GM21576 (cell line): ENCODE data around the gene CER1.

Source experiments
- ATAC-seq: cut with Tn5 transposase; IDR thresholded peaks from one replicate; pipeline ENCODE4 v1.9.1; 2021; ENCODE audit warnings: mild to moderate bottlenecking, moderate library complexity; ENCODE audit not compliant: unreplicated experiment

Gene CER1, protein sequence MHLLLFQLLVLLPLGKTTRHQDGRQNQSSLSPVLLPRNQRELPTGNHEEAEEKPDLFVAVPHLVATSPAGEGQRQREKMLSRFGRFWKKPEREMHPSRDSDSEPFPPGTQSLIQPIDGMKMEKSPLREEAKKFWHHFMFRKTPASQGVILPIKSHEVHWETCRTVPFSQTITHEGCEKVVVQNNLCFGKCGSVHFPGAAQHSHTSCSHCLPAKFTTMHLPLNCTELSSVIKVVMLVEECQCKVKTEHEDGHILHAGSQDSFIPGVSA

DNA sequence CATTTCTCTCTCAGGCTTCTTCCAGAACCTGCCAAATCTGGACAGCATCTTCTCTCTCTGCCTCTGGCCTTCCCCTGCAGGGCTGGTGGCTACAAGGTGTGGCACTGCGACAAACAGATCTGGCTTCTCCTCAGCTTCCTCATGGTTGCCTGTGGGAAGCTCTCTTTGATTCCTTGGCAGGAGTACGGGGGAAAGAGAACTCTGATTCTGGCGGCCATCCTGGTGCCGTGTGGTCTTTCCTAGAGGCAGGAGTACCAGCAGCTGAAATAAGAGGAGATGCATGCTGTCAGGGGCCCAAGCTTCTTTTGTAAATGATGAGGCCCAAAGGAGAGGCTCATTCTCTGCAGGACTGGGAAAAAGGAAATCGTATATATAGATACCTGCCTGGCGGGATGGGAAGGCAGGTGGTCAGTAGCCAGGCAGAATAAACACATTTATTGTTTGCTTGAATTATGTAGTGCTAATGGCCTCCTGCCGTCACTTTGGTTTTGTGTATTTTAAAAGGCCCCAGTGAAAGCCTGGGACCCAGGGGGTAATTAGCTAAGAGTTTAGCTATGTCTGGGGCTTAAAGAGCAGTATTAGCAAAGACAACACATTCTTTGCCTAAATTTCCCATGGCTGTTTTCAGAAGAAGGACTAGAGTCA is at the start of gene CER1:
Gene CER1, minus strand, starts transcription at position 343 of the 645 bp plus-strand sequence. Its CDS starts 61 bp downstream, at position 282.
- ATAC-seq: no peak

DNA sequence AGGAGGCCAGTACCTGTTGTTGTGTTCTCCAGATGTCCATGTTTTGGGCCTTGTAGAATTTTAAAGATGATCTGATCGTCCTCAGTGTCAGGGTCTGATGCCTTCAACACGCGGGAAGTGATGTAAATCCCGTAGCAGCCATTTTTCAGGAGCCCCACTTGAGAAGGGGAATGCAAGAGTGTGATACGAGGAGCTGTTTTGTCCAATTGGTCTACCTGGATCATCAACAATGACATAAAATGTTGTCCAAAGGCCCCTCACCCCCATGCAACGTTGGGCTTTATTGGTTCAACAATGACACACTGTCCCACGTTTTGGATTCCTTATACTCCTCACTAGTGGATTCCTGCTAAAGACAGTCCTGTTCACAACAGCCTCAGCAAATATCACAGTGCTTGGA is 48.1 kb upstream of the CER1 start:
- ATAC-seq: no peak

DNA sequence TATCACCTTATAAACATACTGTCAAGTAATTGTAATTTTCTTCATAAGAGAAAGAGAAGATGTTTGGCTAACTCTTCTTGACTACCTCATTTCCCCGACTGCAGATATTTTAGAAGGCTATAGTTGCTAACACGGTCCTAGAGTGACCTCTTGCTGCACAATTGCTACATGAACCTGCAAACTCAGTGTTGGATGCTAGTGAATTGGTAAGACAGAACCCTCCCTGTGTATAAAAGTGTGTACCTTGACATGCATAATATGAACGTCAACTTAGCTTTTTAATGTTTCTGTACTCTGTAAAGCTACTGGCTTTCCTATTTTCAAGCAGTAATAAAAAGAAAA is 46.7 kb upstream of the CER1 start:
- peak; percentile 62 for ATAC-seq

DNA sequence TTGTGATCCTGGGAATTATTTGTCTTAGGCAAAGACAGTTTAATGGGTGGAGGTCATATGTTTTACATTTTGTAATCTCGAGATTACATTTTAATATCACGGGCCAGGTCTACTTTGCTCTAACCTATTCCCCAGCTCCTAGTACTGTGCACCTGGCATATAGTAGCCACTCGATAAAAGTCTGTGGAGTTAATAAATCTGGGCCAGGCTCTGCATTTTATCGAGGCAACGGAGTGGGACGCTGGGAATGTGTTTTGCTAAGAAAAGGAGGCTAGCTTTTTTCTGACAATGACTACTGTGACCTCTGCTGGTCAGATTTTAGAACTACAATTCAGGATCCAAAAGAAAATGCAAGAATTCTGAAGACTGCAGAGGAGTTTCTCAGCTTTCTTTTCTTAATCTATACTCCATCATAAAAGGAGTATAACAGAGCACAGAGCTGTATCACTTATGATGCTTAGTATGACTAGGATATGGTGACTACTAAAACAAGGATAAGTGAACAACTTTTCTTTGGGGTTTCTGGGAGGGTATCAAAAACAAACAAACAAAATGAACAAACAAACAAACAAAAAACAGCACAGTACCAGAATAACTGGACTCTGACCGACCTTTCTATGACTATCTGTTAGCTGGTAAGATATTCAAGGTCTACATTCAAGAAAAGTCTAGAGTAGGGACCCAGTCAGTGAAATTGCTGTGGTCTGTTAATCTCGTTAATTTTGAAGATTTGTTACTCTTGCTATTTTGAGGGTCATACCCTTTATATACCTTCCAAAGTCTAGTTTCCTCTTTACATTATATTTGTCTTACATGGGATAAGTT is 46.1 kb upstream of the CER1 start:
- no peak for ATAC-seq

DNA sequence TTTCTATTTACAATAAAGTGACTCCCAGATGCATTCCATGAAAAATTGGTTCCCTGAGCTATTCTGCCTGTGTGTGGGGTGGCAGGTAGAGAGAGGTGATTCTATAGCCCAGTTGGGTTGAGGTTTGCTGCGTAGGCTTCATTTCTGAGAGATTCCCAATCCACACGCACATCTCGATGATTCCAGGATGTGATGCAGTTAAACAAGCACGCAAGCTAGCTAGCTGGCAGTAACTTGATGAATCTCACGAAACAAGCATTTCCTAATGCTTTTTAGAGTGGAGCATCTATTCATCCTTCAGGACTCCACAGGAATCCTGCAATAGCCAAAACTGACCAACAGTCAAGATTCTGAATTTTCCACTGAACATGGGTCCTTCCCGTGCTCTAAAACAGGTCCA is 43.8 kb upstream of the CER1 start:
- no peak for ATAC-seq

DNA sequence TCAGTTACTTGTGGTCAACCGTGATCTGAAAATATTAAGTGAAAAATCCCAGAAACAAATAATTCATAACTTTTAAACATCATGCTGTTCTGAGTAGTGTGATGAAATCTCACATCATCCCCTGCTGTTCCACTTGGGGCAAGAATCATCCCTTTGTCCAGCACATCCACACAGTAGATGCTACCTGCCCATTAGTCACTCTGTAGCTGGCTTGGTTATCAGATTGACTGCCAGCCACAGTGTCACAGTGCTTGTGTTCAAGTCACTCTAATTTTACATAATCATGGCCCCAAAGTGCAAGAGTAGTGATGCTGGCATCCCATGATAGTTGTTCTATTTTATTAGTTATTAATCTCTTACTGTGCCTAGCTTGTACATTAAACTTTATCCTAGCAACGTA is 39.1 kb upstream of the CER1 start:
- ATAC-seq: no peak

DNA sequence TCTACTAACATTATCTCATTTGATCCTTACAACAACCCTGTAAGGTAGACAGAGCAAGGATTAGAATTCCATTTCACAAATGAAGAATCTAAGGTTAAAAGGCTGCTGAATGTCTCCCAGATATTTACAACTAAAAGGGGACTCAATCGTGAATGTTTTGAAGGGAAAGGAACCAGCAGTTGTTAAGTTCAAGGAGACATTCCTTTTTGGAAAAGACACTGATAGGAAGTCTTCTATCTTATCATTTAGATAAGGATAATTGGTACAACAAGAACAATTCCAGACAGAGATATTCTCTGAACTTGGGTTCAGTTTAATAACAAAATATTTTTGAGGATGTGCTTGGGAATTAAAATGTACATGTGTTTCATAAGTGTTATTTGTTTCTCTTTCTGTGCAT is 37.5 kb upstream of the CER1 start:
- no peak for ATAC-seq

DNA sequence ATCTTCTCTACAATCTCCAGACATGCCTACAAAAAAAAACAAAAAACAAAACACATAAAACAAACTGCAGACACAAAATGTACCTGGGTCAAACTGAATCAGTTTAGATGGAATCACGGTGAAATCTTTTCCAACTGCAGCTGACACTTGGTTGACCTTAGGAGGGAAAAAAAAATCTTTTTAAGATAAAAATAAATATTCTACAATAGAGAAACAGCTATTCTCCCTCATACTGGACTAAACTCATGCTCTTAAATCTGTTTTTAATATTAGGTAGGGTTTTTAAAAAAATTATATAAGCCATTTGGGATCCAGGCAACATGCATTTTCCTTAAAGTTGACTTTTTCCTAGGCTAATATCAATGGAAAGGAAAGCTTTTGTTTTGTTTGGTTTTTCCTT is 33.8 kb upstream of the CER1 start:
- ATAC-seq: no peak

DNA sequence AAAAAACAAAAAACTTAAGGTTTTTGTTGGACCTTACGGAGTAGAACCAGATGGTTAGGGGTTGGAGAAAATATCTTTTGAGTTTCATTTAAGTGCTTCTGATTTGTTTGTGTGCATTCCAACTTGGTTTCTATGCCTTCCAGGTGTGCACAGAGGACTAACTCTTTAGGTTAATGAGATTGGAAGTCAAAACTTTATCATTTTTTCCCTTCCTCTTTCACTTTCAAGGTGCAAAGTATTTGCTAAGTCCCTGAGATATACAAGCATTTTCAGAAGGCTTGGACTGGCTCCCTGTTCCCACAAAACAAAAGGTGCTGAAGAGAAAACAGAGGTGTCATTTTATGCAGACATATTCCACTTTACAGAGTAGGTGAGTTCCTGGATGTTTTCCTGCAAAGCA is 30.3 kb upstream of the CER1 start:
- no peak for ATAC-seq

DNA sequence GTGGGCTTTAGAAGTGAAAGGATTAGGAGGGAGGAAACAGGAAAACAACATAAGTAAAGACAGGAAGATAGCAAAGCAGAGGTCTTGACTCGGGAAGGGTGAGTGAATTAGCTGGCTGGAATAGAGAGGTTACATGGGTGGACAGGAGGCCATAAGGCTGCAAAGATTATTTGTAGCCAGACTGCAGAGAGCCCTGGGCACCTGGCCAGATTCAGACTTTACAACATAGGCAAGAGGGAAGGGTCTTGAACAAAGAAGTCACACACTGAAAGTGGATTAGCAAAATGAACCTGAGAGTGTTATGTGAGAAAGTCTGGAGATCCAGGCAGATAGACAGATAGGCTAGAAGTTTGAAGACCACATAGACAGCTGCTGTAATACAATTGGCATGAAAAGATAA is 29.7 kb upstream of the CER1 start:
- no peak for ATAC-seq

DNA sequence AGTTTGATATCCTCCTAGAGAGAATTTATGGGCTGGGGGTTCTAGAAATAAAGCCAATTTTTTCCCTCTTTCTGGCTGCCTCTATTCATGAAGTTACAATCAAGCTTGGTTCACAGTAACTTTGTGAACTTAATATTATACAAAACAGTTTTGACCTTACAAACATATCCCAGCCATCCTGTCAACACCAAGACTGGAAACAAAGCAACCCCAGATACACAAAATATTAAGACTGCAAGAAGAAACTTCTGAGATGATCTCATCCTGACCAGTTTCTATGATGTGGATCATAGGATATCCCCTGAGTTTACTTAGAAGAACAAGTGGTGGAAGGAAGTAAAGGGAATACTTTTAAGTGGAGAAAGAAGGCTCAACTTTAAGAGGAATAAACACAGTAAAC is 28.3 kb upstream of the CER1 start:
- ATAC-seq: no peak

DNA sequence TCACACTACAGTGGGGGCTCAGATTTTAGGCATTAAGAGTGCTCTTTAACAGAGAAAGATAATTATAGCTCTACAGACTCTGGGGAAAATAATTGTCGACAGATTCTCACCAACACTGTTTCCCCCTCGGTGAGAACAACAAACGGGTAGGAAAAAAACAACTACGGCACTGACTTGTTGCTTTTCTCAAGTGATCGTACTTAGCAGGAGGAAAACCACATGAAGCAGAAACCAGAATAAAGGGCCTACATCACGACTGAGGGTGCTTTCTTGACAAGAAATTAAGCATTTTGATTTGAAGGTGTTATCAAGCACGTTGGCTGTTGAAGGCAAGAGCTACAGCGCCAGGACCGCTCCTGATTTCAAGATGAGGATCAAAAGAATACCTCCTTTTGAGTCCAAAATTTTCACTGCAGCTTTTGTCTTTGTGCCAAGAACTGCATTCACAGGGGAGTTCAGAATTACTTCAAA is 27.2 kb upstream of the CER1 start:
- ATAC-seq: no peak

DNA sequence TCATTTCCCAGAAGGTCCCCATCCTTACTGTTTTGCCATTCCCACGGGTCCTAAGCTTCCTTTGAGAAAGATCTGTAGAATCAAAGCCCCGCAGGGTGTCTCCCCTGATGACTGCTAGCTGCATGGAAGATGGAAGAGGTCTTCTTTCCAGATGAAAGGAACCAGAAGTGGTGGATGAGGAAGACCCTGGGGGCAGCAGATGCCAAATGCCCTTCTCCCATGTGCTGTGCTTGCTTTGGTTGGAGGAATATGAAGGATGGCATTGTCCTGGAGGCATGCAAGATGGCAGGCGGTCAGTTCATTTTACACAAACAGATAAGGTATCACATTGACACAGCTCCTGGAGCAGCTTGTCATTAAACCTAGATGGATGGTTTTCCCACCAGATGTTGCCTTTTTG is 25.8 kb upstream of the CER1 start:
- no peak for ATAC-seq

DNA sequence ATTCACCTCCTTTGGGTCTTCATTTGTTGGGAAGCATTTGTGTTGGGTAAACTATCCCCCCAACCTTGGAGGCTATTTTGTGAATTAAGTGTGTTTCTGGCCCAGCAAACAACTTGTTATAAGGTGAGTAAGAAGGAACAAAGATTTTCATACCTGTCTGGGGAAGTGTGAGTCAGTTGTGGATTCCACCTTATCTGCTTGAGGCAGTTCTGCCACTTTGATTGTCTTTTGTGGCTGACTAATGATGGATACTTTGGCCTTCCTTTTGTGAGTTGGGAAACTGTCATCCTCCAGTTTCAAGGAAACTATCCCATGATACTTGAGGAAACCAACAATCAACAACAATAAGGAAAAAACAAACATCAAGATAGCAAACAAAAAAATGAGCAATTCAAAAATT is 24.6 kb upstream of the CER1 start:
- no peak for ATAC-seq

DNA sequence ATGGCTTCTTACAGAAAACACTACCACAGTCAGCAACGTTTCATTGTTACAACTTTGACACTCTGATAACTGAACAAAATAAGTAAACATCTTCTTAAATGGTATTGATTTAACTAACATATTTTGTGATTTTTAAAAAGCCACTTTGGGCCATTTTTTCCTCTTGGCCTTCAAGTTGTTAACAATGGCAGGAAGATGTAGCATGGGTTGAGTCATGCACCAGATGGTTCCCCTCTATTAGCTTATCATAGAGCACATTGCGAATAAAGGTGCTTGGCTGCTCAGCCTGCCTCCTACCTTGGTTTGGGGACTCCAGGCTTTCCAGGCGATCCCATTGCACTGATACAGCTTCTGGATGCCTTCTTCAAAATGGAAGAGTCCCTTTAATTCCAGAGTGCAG is 24.1 kb upstream of the CER1 start:
- ATAC-seq: no peak

DNA sequence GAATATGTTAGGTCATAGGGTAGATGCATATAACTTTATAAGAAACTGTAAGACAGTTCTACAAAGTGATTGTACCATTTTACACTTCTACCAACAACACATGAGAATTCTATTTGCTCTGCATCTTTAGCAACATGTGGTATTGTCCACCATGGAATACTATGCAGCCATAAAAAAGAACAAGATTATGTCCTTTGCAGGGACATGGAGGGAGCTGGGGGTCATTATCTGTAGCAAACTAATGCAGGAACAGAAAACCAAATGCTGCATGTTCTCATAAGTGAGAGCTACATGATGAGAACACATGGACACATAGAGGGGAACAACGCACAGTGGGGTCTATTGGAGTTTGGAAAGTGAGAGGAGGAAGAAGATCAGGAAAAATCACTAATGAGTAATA is 22.2 kb upstream of the CER1 start:
- no peak for ATAC-seq

DNA sequence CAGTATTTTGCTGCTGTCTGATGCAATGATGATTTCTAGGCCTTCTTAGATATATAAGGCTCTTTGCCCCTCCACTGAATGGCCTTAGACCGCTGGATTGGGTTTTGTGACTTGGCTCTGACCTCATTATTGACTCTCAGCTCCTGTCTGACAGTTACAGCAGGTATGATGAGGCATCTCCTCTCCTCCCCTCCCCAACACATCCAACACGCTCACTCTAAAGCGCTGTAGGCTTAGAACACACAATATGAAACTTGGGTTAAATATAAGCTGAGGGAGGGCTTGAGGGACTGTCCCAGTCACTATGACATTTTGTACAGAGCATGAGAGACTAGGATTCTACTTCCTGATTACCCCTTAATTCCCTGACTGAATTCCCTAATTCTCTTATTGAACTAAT is 18.8 kb upstream of the CER1 start:
- ATAC-seq: peak; percentile 70

DNA sequence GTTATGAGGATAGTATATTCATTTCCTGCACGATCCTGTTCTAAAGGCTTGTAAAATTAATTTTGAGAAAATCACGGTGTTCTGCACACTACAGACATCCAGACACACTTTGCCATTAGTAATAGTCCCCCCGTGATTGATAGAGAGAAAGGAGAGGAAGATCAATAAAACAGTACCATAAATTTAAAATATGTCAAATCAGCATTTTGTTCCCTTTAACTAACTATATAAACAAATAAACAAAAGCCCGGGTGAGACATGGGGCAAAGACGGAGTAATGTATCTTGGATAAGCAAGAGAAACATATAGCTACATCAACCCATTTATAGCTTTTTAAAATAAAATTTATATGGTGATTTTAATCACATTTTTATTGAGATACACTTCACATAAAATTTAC is 10.6 kb upstream of the CER1 start:
- no peak for ATAC-seq

DNA sequence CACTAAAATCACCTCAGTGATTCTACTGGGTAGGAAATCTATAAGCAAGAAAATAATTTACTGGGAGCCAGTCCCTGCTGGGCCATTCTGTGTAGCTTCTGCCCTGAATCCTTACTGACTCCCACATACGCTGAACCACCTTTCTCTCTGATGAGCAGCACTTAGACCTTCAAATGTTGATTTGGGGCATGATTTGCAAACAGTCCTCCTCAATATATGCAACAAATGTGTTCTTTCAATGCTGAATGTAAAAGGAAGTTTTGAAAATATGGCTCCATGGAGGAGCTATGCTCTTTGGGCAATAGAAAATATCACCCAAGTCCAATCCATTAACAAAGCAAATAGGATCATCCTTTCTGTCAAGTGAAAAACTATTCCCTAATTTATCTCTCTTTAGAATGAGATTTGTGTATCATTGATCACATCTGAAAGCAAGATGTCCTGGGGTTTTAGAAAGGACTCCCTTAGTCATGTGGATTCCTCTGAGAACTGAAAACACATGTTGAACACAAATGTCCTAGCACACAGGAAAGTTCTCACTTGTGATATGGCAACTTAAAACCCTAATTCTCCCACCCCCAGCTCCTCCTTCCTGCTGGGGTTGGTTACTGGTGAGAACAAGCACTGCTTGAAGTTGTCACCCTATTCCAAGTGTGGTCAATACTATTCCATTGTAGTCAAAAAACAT is 8.9 kb upstream of the CER1 start:
- ATAC-seq: no peak

DNA sequence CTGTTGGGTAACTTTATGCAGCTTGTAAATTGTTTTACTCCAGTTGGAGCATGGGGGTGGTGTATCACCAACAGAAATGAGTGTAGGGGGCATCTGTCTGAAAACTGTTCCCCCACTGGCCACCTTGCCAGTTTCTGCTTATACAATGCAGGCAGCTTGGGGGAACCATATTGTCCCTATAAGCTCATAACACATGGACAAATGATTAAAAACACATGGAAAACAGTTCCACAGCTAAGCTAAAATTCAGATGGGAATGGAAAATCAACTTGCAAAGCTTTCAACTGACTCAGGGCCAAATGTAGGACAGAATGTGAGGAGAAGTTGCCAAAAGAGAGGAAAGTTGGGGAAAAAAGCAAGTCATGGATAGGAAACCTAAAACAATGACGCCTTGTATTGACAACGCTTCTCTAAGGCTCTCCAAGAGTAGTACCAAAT is 7.9 kb upstream of the CER1 start:
- no peak for ATAC-seq

DNA sequence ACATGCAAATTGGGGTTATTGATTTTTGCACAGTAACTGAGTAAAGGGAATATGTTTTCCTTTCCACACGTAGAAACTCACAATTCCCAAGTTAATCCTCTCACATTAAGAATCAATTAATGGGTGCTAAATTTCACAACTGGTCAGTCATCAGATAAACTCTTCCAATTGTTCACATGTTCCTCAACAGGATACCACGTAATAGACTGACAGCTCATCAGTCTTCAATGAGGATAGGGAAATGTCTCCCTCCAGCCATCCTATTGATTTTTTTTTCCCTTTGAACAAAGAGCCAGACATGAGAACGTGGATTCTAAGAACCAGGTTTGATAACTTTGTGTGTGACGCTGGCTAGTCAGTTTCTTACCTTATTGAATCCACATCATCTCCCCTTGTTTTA is 768 bp upstream of the CER1 start:
- no peak for ATAC-seq
